Ovary (tissue), 3 donors: ENCODE results near the gene GMPPB.

Experiments used
- EP300 ChIP-seq: sonication (generic); formaldehyde crosslinking; IDR thresholded peaks from one replicate; pipeline ENCODE4 v1.6.1; 2017; ENCODE audit warnings: antibody characterized with exemption
- TF ChIP-seq, protein P1 (sequence below), 3 donors: fragments of 450-650 bp in 2 of 3; fragments of 200-600 bp in 1 of 3; IDR thresholded peaks; one replicate each; pipeline versions ENCODE4 v1.5.1 to v1.8.0; 2016 to 2022; ENCODE audit warnings: antibody characterized with exemption in 3 of 3, mild to moderate bottlenecking in 1 of 3
- donor health status: DM: no; HTN: no; CAD: no.

DNA sequence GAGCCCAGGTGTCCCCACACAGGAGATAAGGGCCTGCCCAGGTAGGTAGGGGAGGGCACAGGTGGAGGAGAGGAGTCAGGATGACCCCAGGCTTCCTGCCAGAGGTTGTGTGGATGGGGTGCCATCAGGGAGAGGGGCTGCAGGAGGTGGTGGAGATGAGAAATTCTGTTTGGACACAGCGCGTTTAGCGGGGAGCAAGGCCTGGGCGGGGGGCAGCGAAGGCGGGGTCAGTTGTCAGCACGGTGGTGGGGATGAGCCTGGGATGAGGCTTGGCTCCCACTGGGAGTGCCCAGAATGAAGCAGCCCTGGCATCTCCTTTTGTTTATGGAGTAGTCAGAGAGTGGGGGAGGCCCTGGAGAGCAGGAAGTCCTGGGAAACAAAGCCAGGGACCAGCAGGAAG, 19.8 kb downstream of the GMPPB start:
- TF ChIP-seq, protein P1, sequence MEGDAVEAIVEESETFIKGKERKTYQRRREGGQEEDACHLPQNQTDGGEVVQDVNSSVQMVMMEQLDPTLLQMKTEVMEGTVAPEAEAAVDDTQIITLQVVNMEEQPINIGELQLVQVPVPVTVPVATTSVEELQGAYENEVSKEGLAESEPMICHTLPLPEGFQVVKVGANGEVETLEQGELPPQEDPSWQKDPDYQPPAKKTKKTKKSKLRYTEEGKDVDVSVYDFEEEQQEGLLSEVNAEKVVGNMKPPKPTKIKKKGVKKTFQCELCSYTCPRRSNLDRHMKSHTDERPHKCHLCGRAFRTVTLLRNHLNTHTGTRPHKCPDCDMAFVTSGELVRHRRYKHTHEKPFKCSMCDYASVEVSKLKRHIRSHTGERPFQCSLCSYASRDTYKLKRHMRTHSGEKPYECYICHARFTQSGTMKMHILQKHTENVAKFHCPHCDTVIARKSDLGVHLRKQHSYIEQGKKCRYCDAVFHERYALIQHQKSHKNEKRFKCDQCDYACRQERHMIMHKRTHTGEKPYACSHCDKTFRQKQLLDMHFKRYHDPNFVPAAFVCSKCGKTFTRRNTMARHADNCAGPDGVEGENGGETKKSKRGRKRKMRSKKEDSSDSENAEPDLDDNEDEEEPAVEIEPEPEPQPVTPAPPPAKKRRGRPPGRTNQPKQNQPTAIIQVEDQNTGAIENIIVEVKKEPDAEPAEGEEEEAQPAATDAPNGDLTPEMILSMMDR (IDR thresholded peaks at IDR 0.05): no peak
- TF ChIP-seq EP300: no peak
